HepG2 (cell line): ENCODE data around the gene CNTNAP1. TPM values are rescaled to one million over a fixed set of nuclear protein-coding genes. Genes with fewer than 3 reads are reported as not detected.

ENCODE experiments used
- ATF7-NPFF ChIP-seq: sonication (generic); formaldehyde crosslinking; IDR thresholded peaks from 2 replicates; pipeline ENCODE4 v1.8.1; 2023; ENCODE audit warnings: mild to moderate bottlenecking, low read depth, missing genetic modification reagents, moderate library complexity
- CCDC6 ChIP-seq: sonication (generic); formaldehyde crosslinking; IDR thresholded peaks from 2 replicates; pipeline ENCODE4 v1.8.1; 2022; ENCODE audit warnings: mild to moderate bottlenecking, missing genetic modification reagents, moderate library complexity
- CTCF ChIP-seq: sonication (generic); formaldehyde crosslinking; IDR thresholded peaks from 2 replicates; pipeline ENCODE4 v1.5.0; 2020; ENCODE audit warnings: mild to moderate bottlenecking, missing genetic modification reagents, moderate library complexity
- IKZF4 ChIP-seq: sonication (generic); formaldehyde crosslinking; IDR thresholded peaks from 2 replicates; pipeline ENCODE4 v1.5.1; 2020; ENCODE audit warnings: borderline replicate concordance, mild to moderate bottlenecking, low read depth, missing genetic modification reagents; ENCODE audit errors: not compliant biosample characterization
- IKZF5 ChIP-seq: IDR thresholded peaks from 2 replicates; pipeline ENCODE4 v1.6.1; 2018; ENCODE audit warnings: missing genetic modification reagents, mild to moderate bottlenecking, missing compliant biosample characterization
- MTERF4 ChIP-seq: sonication (generic); formaldehyde crosslinking; IDR thresholded peaks from 2 replicates; pipeline ENCODE4 v1.8.0; 2023; ENCODE audit warnings: mild to moderate bottlenecking, missing genetic modification reagents
- NRL ChIP-seq: sonication (generic); formaldehyde crosslinking; IDR thresholded peaks from 2 replicates; pipeline ENCODE4 v1.5.0; 2020; ENCODE audit warnings: missing genetic modification reagents, mild to moderate bottlenecking, moderate library complexity, borderline replicate concordance
- RAD51 ChIP-seq: fragments of 450-650 bp; IDR thresholded peaks from 2 replicates; pipeline ENCODE4 v1.6.1; 2016; ENCODE audit warnings: borderline replicate concordance
- RBFOX2 ChIP-seq: fragments of 200-400 bp; formaldehyde crosslinking; IDR thresholded peaks from 2 replicates; pipeline ENCODE4 v1.6.1; 2017; ENCODE audit warnings: low read depth, mild to moderate bottlenecking, low read length
- RXRA ChIP-seq: sonication (generic); formaldehyde crosslinking; IDR thresholded peaks from 2 replicates; pipeline ENCODE4 v1.5.1; 2020; ENCODE audit warnings: missing genetic modification reagents
- SALL1 ChIP-seq: sonication (generic); formaldehyde crosslinking; IDR thresholded peaks from 2 replicates; pipeline ENCODE4 v1.8.0; 2022; ENCODE audit warnings: mild to moderate bottlenecking, missing genetic modification reagents
- SP4 ChIP-seq: sonication (generic); formaldehyde crosslinking; IDR thresholded peaks from 2 replicates; pipeline ENCODE4 v1.8.1; 2023; ENCODE audit warnings: mild to moderate bottlenecking, missing genetic modification reagents
- TCF7L2 ChIP-seq: IDR thresholded peaks from 2 replicates; pipeline ENCODE4 v1.6.1; 2011; ENCODE audit warnings: mild to moderate bottlenecking, low read depth, low read length, moderate library complexity
- TEF ChIP-seq: sonication (generic); formaldehyde crosslinking; IDR thresholded peaks from 2 replicates; pipeline ENCODE4 v1.5.0; 2020; ENCODE audit warnings: missing genetic modification reagents
- TSC22D2 ChIP-seq: sonication (generic); formaldehyde crosslinking; IDR thresholded peaks from 2 replicates; pipeline ENCODE4 v1.5.1; 2020; ENCODE audit warnings: missing genetic modification reagents, mild to moderate bottlenecking, borderline replicate concordance
- ZBTB26 ChIP-seq: IDR thresholded peaks from 2 replicates; pipeline ENCODE4 v1.6.1; 2016; ENCODE audit warnings: missing compliant biosample characterization, missing genetic modification reagents, borderline replicate concordance
- ZNF224 ChIP-seq: sonication (generic); formaldehyde crosslinking; IDR thresholded peaks from 2 replicates; pipeline ENCODE4 v1.5.0; 2020; ENCODE audit warnings: mild to moderate bottlenecking, missing genetic modification reagents
- ZNF280B ChIP-seq: sonication (generic); formaldehyde crosslinking; IDR thresholded peaks from 2 replicates; pipeline ENCODE4 v1.5.0; 2020; ENCODE audit warnings: missing genetic modification reagents, mild to moderate bottlenecking, borderline replicate concordance
- ZNF501 ChIP-seq: sonication (generic); formaldehyde crosslinking; IDR thresholded peaks from 2 replicates; pipeline ENCODE4 v1.5.1; 2020; ENCODE audit warnings: mild to moderate bottlenecking, moderate library complexity, missing genetic modification reagents
- ZNF775 ChIP-seq: sonication (generic); formaldehyde crosslinking; IDR thresholded peaks from 2 replicates; pipeline ENCODE4 v1.4.0; 2020; ENCODE audit warnings: missing genetic modification reagents, mild to moderate bottlenecking, moderate library complexity, borderline replicate concordance
- ZNF891 ChIP-seq: sonication (generic); formaldehyde crosslinking; IDR thresholded peaks from 2 replicates; pipeline ENCODE4 v1.5.0; 2020; ENCODE audit warnings: mild to moderate bottlenecking, missing genetic modification reagents
- polyA plus RNA-seq, 8 experiments: library from polyadenylated mRNA; depleted of rRNA in 3 of 8; stranded (reverse) in 7 of 8; unstranded in 1 of 8; fragments of >200 nt; fragmentation: Illumina TruSeq in 4 of 8; extraction: Trizol in 4 of 8; gene quantifications; 2 replicates each; pipeline versions ENCODE4 v1.2.1 to v1.2.3, GENCODE V29; 2011 to 2016; ENCODE audit warnings: low read depth in 4 of 8, missing spikeins in 1 of 8, mixed read lengths in 1 of 8; ENCODE audit not compliant: insufficient read depth in 1 of 8
- total RNA-seq, 5 experiments: library from RNA; depleted of rRNA; stranded (reverse); fragments of >200 nt; fragmentation: Illumina TruSeq; extraction: Trizol; gene quantifications; 2 replicates each; pipeline ENCODE4 v1.2.3, GENCODE V29; 2016; ENCODE audit warnings: low read depth in 1 of 5

CNTNAP1 gene
- total and polyA plus RNA-seq, 2 of the 13 experiments (the other 11 are each of a cell fraction or from before 2014, with no cell fraction given): 4.5 to 7.7 TPM

- TF ChIP-seq ZNF501 (CRISPR knock-in tag) (peak; percentile 40; the same call in 1 of the 2 replicates), TCF7L2 (no peak), MTERF4 (CRISPR knock-in tag) (no peak), IKZF5 (CRISPR knock-in tag) (peak; percentile 27; the same call in 1 of the 2 replicates), CTCF (CRISPR knock-in tag) (0 out of 2 replicates have a peak, but pooled peaks have one; percentile 7), CCDC6 (CRISPR knock-in tag) (no peak), RBFOX2 (no peak), NRL (CRISPR knock-in tag) (no peak), ZNF891 (CRISPR knock-in tag) (no peak), SP4 (CRISPR knock-in tag) (no peak), ZNF280B (CRISPR knock-in tag) (no peak), RXRA (CRISPR knock-in tag) (no peak), ZNF224 (CRISPR knock-in tag) (no peak), TSC22D2 (no peak), ZNF775 (CRISPR knock-in tag) (no peak), ATF7-NPFF (no peak), SALL1 (peak; percentile 45; the same call in 1 of the 2 replicates), ZBTB26 (CRISPR knock-in tag) (no peak), RAD51 (peak; percentile 69; the same call in 1 of the 2 replicates), TEF (CRISPR knock-in tag) (no peak), IKZF4 (CRISPR knock-in tag) (no peak)
Observed at GRCh38 chr17:42748908-42749798, 66.8 kb downstream of the CNTNAP1 start (continued).
